Heart left ventricle (tissue), 13 donors: Measurements from ENCODE around the gene IL6.

Source experiments
- CTCF ChIP-seq, 12 donors: fragments of 200-600 bp; sonication (generic) in 4 of 12; IDR thresholded peaks; one replicate each; pipeline versions ENCODE4 v1.5.0 to v1.8.0; 2018 to 2022; ENCODE audit warnings: antibody characterized with exemption in 12 of 12, mild to moderate bottlenecking in 5 of 12
- POLR2A ChIP-seq, 2 donors: fragments of 450-650 bp; IDR thresholded peaks; one replicate each; pipeline ENCODE4 v1.6.1; 2017; ENCODE audit warnings: antibody characterized with exemption in 2 of 2, mild to moderate bottlenecking in 2 of 2, moderate library complexity in 2 of 2
- donor health status: ischemic (EF 13 %, LVEDD 7.1; RV severe dilation, severe dysfunction).
- donor health status: DM: no; HTN: yes; CAD: no.
- donor health status: DM: no; HTN: no; CAD: no.
- donor health status: ischemic (EF 25% LVEDD 6.9; RV normal size, moderate dysfunction).
- donor health status: ischemic (EF 25% LVEDD 5.7; RV mildly dilated, moderate dysfunction).
- donor health status: ischemic (EF 35%, LVEDD 5.7; RV mildly dilated, moderate dysfunction).
- donor health status: nonischemic (EF 11% LVEDD 7.7; RV severe dilation, severe dysfunction).
- donor health status: DM: yes; HTN: yes; CAD: no.
- donor health status: PGD.
- donor health status: ischemic (EF 29% LVEDD 5.4; RV normal size, mild dysfunction).
- donor health status: nonischemic (EF 23%, LVEDD 6.1; RV moderate dilation, normal function).

DNA sequence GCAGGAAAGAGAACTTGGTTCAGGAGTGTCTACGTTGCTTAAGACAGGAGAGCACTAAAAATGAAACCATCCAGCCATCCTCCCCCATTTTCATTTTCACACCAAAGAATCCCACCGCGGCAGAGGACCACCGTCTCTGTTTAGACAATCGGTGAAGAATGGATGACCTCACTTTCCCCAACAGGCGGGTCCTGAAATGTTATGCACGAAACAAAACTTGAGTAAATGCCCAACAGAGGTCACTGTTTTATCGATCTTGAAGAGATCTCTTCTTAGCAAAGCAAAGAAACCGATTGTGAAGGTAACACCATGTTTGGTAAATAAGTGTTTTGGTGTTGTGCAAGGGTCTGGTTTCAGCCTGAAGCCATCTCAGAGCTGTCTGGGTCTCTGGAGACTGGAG lies 1.4 kb upstream of the IL6 start:
- TF ChIP-seq CTCF (IDR thresholded peaks at IDR 0.05) (no peak), POLR2A (IDR thresholded peaks at IDR 0.05) (no peak)
